ENCODE data around the gene PCGF3. TPM values are rescaled to one million over a fixed set of nuclear protein-coding genes. Genes with fewer than 3 reads are reported as not detected.

Gene PCGF3
- total and polyA plus RNA-seq, 9 of the 15 experiments (the other 6 are each of a cell fraction or from before 2014, with no cell fraction given) = 2.6 to 46.1 (median 20.3) TPM

- TF ChIP-seq NKRF (IDR thresholded peaks at IDR 0.05; ENCODE audit: borderline replicate concordance) (no peak), CCAR2 (IDR thresholded peaks at IDR 0.05; ENCODE audit: low read depth, low read length) (no peak), HINFP (tag; conservative IDR thresholded peaks at IDR 0.05; ENCODE audit: low read depth) (no peak)
Observed at GRCh38 chr4:720111-720860, 14.7 kb downstream of the PCGF3 start (continued).

All from K562 (cell line).